Lower leg skin (tissue), 3 donors: ENCODE results near the gene ZEB2.

ENCODE experiments used
- CTCF ChIP-seq, 3 donors: fragments of 450-650 bp; IDR thresholded peaks; one replicate each; pipeline ENCODE4 v1.5.1; 2016; ENCODE audit warnings: antibody characterized with exemption in 3 of 3, mild to moderate bottlenecking in 3 of 3, moderate library complexity in 2 of 3
- POLR2A ChIP-seq, 2 donors: fragments of 450-650 bp; IDR thresholded peaks; one replicate each; pipeline ENCODE4 v1.6.1; 2016 to 2017; ENCODE audit warnings: antibody characterized with exemption in 2 of 2, mild to moderate bottlenecking in 1 of 2, moderate library complexity in 1 of 2

- no peak for TF ChIP-seq CTCF (IDR thresholded peaks at IDR 0.05)
- TF ChIP-seq POLR2A (IDR thresholded peaks at IDR 0.05) = no peak
Measured at GRCh38 chr2:144415386-144415785, 104.5 kb downstream of the ZEB2 start.
